Activated CD4-positive, CD25-positive, alpha-beta regulatory T cell treated with anti-CD3 and anti-CD28 coated beads, Interleukin-2, amount 50 U/mL, for 24 hours (primary cell): ENCODE results near the gene CDK5.

Experiments used
- ATAC-seq, 2 donors: fragments of 150-1000 bp; cut with Tn5 transposase; one replicate each; pipeline ENCODE4 v1.10.0; 2021; ENCODE audit warnings: mild to moderate bottlenecking in 1 of 2, moderate library complexity in 1 of 2

Gene CDK5

GRCh38 chr7:151071032-151071866 lies 13.6 kb upstream of the CDK5 start:
- ATAC-seq, result no peak

GRCh38 chr7:151070574-151070960 lies 12.9 kb upstream of the CDK5 start:
- no peak for ATAC-seq

- ATAC-seq, result no peak
These were observed 12.3 kb upstream of the CDK5 start for GRCh38 chr7:151069841-151070573.

- ATAC-seq, result no peak
These were observed 10.5 kb upstream of the CDK5 start for GRCh38 chr7:151068069-151068773.

- ATAC-seq, result no peak
These were observed 8.7 kb upstream of the CDK5 start for GRCh38 chr7:151066273-151066974.

- no peak for ATAC-seq
These were observed 7.8 kb upstream of the CDK5 start for GRCh38 chr7:151065516-151065915.

- no peak for ATAC-seq
These were observed 7.3 kb upstream of the CDK5 start for GRCh38 chr7:151064993-151065392.

- no peak for ATAC-seq
These were observed 6.8 kb upstream of the CDK5 start for GRCh38 chr7:151064454-151064853.

- ATAC-seq, result no peak
These were observed 5.5 kb upstream of the CDK5 start for GRCh38 chr7:151063212-151063561.

- no peak for ATAC-seq
These were observed 4.9 kb upstream of the CDK5 start for GRCh38 chr7:151062399-151063211.

GRCh38 chr7:151062111-151062398 lies 4.4 kb upstream of the CDK5 start:
- no peak for ATAC-seq

GRCh38 chr7:151061213-151062110 lies 3.8 kb upstream of the CDK5 start:
- no peak for ATAC-seq

GRCh38 chr7:151060416-151061212 lies 2.9 kb upstream of the CDK5 start:
- ATAC-seq, result no peak

- no peak for ATAC-seq
These were observed 2.4 kb upstream of the CDK5 start for GRCh38 chr7:151060113-151060415.

GRCh38 chr7:151059367-151060112 lies 1.8 kb upstream of the CDK5 start, which contains the start of gene SLC4A2:
TSS of gene SLC4A2 (plus strand) at chr7:151059589. CDS start at chr7:151061988, 2,399 bp downstream.
- peak; percentile 9 to 13 for ATAC-seq

GRCh38 chr7:151058781-151059366 lies 1.2 kb upstream of the CDK5 start:
- ATAC-seq, result no peak

- peak; percentile 97 to 98 for ATAC-seq
These were observed 488 bp upstream of the CDK5 start for GRCh38 chr7:151057989-151058780.
